NCI-H2107 treated with DMSO at 0.1 percent for 48 hours (cell line): Measurements from ENCODE around the gene GTF2I.
"Not testable (repeated sequence)": the region's sequence is repeated elsewhere in the genome, so short reads cannot be mapped to it uniquely, and the experiment has no call there.

Experiments used
- DNase-seq: peaks from one replicate; lab custom pipeline; 2025; ENCODE audit not compliant: unreplicated experiment; lab: John Stamatoyannopoulos, UW

GTF2I gene

DNA sequence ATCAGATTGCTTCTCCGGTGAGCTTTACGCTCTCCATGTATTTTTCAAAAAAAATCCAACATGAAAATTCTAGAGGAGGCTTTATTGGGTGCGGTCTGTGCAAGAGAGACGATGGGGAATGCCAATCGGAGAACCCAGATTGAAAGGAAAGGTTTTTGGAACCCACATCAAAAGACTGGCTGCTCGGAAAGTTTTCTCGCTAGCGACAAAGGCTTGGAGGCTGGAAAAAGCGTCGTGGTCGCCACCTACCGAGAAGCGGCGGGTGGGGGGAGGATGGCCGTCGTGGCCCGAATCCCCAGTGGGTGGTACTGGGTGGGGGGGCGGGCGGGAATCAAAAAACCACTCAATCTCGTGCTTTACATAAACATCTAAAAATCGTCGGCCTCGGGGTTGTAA, 1.1 kb upstream of the GTF2I start:
- peak; percentile 69 for DNase-seq

DNA sequence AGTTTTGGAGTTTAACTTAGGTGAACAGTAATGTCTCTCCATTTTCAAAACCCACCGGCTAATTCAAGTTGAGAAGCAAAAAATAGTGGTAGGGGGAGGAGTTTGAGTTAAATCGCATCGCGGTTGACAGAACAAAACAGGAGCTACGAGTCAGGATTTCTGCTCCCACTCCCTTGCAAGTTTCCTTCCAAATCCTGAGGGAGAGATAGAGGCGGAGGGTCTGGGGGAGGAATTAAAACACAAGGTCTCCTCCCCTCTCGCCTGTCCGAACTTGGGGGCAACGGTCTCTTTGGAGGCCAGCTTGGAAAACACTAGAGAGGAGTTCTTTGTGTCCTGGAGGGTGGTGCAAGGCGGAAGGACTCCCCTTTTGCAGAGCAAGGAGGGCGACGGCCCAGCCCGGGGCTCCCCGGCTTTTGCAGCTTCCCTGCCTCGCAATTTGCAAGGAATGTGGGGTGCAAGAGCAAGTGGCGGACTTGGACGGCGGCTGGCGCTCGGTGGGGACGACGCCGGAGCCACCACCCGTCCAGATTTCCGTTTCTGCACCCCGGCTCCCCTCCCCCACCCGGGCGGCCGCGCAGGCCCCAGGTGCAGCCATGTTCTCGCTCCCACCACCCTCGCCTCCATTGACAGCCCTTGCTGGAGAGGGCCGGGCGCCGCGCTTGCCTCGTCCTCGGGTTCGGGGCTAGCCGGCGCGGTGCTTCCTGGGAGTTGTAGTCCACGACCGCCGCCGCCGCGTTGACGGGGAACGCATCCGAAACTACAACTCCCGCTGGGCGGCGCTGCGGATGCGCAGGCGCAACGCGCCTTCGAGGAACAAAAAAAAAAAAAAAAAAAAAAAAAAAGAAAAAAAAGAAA, 454 bp upstream of the GTF2I start:
- DNase-seq = peak; percentile 94

DNA sequence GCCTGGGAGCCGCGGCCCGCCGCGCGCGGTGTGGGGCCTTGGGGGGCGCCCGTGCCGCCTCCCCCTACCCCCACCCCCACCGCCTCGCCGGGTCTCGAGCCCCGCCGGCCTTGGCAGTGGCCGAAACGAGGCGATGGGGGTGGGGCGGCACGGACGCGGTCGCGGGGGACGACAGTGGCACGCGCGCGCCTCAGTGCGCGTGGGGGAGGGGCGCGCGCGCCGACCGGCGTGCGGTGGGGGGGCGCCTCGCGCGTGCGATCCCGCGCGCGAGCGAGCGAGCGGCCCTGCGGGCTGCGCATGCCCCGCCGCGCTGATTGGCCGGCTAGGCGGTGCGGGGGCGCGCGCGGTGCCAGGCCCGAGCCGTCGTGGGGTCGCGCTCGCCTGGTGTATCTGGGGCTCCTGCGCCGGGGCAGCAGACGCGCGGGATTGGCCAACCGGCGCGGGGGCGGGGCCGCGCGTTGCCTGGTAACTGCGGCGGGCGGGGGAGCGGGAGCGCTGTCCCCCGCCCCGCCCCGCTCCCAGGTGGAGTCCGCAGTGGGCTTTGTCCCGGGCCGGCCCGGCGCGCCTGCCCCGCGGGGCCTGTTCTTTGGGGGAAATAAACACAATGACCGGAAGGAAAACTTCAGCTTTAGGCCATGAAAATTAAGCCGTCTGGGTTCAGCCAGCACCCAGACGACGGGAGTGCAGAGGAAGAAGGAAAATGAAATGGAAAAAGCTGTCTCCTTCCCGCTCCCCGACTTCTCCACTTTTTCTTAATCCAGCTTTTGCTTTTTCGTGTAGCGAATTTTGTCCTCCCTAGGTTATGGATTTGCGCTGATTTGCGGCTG, 873 bp downstream of the GTF2I start:
- peak; percentile 75 for DNase-seq

DNA sequence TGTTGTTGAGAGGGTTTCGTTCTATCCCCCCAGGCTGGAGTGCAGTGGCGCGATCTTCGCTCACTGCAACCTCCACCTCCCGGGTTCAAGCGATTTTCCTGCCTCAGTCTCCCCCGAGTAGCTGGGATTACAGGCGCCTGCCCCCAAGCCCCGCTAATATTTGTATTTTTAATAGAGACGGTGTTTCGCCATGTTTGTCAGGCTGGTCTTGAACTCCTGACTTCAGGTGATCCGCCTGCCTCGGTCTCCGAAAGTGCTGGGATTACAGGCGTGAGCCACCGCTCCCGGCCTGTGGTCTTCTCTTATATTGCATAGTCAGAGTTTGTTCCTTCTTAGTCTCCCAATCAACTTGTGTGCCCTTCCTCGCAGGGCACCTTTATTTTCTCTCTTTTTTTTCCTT, 2.7 kb downstream of the GTF2I start:
- DNase-seq = not testable (repeated sequence)

DNA sequence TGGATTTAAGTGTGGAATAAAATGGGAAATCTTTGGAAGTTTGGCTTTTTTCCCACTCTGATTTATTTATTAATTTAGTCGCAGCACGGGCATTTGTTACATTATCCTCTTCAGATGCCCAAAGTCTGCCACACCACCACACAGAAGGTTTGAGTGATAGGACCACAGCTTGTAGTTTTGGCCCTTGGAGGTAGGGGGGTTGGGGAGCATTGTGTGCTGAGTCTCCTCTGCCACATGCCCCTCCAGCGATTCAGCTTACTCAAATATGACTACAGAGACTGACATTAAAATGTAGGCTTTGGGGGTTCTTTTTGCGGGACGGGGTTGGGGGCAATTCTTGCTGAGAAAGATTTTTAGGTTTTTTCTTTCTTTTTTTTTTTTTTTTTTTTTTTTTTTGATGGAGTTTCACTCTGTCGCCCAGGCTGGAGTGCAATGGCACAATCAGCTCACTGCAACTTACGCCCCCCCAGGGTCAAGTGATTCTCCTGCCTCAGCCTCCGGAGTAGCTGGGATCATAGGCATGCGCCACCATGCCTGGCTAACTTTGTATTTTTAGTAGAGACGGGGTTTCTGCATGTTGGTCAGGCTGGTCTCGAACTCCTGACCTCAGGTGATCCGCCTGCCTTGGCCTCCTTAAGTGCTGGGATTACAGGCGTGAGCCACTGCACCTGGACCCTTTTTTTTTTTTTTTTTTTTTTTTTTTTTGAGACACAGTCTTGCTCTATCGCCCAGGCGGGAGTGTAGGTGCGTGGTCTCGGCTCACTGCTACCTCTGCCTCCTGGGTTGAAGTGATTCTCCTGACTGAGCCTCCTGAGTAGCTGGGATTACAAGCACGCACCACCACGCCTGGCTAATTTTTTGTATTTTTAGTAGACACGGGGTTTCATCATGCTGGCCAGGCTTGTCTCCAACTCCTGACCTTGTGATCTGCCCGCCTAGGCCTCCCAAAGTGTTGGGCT, 4.6 kb downstream of the GTF2I start:
- not testable (repeated sequence) for DNase-seq

DNA sequence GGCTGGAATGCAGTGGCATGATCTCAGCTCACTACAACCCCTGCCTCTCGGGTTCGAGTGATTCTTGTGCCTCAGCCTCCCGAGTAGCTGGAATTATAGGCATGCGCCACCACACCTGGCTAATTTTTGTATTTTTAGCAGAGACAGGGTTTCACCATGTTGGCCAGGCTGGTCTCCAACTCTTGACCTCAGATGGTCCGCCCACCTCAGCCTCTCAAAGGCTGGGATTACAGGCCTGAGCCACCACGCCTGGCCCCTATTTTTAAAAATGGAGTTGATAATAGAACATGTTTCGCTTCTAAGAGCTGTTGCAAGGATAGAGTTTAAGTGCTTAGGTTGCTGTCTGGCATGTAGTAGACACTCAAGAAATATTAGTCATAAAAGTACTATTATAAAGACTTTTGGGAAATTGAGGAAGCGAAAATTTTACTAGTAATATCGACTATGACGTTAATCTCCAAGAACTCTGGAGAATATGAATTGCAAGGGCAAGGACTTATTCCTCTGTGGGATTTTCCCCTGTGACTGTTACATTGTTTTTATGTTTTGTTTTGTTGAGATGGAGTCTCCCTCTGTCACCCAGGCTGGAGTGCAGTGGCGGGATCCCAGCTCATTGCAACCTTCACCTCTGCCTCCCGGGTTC, 7.9 kb downstream of the GTF2I start:
- no peak for DNase-seq

DNA sequence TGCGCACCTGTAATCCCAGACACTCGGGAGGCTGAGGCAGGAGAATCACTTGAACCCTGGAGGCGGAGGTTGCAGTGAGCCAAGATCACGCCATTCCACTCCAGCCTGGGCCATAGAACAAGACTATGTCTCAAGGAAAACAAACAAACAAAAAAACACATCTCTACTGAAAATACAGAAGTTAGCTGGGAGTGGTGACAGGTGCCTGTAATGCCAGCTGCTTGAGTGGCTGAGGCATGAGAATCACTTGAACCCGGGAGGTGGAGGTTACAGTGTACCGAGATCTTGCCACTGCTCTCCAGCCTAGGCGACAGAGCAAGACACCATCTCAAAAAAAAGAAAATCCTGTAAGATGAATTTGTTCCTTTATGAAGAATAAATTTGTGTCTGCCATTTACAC, 9.5 kb downstream of the GTF2I start:
- not testable (repeated sequence) for DNase-seq

DNA sequence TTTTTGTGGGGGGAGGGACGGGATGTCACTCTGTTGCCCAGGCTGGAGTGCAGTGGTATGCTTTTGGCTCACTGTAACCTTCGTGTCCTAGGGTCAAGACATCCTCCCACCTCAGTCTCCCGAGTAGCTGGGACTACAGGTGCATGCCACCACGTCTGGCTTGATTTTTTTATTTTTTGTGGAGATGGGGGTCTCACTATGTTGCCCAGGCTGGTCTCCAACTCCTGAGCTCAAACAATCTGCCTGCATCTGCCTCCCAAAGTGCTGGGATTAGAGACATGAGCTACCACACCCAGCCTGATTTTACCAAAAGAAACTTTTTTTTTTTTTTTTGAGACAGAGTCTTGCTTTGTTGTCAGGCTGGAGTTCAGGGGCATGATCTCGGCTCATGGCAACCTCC, 10.0 kb downstream of the GTF2I start:
- DNase-seq = not testable (repeated sequence)

DNA sequence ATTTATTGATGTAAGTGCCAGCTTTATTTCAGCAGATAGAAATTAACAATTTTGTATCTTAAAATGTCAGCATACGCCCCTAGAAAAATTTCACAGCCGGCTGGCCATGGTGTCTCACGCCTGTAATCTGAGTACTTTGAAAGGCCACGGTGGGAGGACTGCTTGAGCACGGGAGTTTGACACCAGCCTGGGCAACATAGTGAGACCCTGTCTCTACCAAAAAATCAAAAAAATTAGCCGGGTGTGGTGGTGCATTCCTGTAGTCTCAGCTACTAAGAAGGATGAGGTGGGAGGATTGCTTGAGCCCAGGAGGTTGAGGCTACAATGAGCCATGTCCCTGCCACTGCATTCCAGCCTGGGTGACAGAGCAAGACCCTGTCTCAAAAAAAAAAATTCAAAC, 14.1 kb downstream of the GTF2I start:
- DNase-seq = no peak

DNA sequence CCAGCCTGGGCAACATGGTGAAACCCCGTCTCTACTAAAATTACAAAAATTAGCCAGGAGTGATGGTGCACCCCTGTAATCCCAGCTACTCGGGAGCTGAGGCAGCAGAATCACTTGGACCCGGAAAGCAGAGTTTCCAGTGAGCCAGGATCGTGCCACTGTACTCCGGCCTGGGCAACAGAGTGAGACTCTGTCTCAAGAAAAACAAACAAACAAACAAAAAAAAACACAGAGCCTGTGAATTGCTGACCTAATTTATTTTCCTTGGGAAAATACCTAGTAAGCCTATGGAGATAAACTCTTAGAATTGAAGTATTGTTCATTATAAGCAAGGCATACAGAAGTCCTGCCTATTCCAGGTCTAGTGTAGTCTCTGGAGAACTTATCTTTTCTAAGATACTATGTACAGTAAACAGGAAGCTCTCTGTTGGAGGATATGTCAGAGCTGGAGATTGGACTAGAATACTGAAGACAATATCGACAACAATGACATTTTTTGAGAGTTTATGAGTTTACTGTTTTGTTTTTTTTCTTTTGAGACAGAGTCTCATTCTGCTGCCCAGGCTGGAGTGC, 14.9 kb downstream of the GTF2I start:
- no peak for DNase-seq

DNA sequence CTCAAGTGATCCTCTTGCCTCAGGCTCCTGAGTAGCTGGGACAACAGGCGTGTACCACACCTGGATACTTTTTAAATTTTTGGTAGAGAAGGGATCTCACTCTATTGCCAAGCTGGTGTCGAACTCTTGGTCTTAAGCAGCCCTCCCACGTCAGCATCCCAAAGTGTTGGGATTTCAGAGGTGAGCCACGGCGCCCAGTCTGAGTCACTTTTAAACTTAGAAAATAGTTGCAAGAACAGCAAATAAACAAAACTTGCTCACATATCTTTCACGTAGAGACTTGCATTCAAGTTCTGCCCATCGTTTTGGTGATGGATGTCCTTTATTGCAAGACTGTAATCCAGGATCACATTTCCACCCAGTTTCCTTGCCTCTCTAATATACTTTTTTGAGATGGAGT, 16.6 kb downstream of the GTF2I start:
- no peak for DNase-seq

DNA sequence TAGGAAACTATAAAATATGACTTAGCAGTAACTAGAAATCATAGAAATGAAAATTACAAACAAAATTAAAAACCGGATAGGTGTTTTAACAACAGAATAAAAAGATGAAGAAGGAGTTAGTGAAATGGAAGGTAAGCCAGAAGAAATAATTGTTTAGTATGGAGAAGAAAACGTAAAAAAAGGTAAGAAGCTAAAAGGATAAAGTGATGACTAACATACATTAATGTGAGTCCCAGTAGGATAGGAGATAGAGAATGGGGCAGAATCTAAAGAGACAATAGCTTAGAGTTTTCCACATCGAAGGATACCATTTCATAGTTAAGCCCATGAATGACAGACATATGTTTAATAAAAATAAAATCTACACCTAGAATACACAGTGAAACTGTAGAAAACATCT, 25.3 kb downstream of the GTF2I start:
- no peak for DNase-seq

DNA sequence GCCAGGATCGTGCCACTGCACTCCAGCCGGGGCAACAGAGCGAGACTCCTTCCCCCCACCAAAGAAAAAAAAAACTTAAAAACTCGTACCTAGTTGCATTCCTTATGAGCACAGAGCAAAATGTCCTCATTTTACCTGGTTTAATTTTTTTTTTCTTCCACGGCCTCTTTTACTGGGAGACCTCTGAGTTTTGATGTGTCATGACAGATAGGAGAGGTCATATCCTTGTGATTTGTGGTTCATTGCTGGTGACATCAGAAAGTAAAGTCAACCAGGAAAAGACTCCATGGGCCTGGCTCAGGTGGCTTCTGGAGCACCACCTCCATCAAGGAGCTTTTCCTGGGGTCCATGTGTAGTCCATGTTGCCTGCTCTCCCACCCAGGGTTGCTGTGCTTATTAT, 26.3 kb downstream of the GTF2I start:
- DNase-seq = no peak

DNA sequence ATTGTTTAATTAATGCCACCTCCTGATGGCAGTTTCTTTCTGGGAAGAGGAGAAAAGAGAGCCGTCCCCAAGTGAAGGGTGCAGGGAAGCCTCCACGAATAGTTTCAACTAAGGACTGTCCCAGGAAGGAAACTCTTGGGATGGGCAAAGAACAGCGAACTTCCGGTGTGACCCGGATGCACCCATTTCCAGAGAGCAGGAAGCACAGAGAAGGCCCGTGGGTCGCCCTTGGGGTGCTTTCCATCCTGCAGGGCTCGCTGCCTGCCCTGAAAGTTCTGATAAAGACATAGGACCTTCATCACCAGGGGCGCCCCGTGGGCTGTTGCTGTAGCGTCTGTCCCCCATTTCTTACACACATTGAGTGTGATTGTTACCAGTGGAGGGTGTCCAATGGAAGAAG, 27.0 kb downstream of the GTF2I start:
- DNase-seq = no peak

DNA sequence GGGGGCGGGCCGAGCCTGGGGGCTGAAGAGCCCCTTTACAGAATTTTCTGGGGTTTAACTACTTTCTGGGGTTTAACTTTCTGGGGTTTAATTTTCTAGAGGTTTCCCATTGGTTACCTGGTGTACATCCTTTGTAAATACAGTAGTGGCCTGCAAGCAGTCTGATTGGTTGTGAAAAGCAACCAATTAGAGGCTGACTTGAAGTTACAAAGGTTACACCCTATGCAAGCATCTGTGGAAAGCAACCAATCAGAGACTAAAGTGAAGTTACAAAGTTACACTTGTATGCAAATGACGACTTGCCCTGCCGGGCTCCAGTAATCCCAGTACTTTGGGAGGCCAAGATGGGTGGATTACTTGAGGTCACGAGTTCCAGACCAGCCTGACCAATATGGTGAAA, 27.4 kb downstream of the GTF2I start:
- DNase-seq = no peak

DNA sequence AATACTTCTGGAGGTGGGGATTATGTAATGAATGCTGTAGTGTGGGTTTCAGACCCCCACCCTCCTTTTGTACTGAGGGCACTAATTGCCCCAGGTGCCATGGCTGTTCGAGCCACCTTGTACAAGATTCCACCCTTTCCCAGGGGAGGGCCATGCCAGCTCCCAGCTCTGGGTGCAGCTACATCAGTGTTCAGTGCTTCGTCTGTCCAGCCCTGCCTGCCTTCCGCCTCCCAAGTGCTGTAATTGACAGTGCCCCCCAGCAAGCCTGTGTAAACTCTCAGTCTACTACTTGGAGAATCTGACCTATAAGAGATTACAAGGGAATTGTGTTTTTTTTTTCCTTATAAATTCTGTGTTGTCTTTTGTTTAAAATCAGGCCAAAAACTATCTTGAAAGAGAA, 33.0 kb downstream of the GTF2I start:
- DNase-seq = no peak

DNA sequence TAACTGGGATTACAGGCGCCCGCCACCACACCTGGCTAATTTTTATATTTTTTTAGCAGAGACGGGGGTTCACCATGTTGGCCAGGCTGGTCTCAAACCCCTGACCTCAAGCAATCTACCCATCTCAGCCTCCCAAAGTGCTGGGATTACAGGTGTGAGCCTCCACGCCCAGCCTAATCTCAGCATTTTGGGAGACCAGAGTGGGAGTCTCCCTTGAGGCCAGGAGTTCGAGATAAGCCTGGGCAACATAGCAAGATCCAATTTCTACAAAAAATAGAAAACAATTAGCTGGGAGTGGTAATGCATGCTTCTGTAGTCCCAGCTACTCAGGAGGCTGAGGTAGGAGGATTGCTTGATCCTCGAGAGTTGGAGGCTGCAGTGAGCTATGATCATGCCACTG, 46.9 kb downstream of the GTF2I start:
- DNase-seq = not testable (repeated sequence)

DNA sequence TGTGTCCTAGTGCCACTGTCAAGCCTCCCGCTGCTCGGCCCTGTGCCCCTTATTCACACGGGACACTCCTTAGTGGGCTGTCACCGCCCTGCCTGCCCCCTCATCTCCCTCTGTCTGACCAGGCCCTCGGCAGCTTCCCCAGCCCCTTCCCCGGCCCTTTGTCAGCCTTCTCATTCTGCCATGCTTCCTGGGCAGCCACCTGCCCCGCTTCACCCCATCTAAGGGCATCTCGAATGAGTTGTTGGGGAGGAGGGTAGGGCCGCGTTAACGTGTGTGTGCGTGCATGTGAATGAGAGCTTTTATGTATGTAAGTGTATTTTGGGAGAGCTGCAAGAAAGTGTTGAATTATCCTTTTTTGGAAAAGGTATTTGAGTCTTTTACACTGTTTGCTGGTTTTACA, 49.7 kb downstream of the GTF2I start:
- DNase-seq = no peak

DNA sequence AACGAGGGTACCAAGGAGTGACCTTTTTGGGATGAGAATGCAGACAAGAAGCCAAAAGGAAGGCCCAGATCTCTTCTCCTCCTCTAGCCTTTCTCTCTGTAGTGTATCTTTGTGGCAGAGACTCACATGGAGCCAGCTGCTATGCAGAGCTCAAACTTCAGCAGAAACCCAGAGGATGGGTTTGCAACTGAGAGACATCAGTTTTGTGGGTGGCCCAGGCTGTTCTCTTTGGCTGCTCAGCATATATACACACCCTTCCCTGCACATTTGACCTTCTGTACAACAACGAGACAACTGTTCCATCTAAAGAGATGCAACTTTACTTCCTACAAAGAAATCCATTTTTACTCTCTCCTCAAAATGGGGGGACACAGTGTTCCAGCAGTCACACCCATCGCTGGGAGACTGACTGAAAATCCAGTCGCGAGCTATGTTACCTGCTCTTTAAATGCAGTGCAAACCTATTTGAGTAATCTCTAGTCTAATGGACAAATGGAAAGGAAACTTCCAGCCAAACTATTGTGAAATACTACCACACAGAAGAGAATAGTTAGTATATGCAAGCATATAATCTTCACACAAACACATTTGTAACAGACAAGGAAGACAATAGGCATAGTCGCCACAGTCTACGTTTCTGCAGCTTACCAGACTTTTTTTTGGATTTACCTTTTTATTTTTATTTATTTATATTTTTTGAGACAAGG, 51.2 kb downstream of the GTF2I start:
- no peak for DNase-seq
